ENCODE data around the gene KRT74.

Gene KRT74

GRCh38 chr12:52518574-52519386 is 54.9 kb downstream of the KRT74 start:
- DNase-seq = no peak

GRCh38 chr12:52517888-52518287 is 55.8 kb downstream of the KRT74 start:
- DNase-seq = no peak

GRCh38 chr12:52517005-52517835 is 56.4 kb downstream of the KRT74 start:
- no peak for DNase-seq

- no peak for DNase-seq
These were observed 57.5 kb downstream of the KRT74 start for GRCh38 chr12:52515927-52516831.
